ENCODE data around the gene N4BP2.
"Not testable (repeated sequence)": the region's sequence is repeated elsewhere in the genome, so short reads cannot be mapped to it uniquely, and the experiment has no call there.

Gene N4BP2

DNA sequence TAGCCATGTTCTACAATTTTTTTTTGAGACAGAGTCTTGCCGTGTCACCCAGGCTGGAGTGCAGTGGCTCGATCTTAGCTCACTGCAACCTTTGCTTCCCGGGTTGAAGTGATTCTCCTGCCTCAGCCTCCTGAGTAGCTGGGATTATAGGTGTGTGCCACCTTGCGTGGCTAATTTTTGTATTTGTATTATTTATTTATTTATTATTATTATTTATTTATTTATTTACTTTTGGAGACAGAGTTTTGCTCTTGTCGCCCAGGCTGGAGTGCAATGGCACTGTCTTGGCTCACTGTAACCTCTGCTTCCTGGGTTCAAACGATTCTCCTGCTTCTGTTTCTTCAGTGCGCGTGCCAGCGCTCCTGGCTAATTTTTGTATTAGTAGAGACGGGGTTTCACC lies 36.8 kb downstream of the N4BP2 start:
- not testable (repeated sequence) for FAIRE-seq

DNA sequence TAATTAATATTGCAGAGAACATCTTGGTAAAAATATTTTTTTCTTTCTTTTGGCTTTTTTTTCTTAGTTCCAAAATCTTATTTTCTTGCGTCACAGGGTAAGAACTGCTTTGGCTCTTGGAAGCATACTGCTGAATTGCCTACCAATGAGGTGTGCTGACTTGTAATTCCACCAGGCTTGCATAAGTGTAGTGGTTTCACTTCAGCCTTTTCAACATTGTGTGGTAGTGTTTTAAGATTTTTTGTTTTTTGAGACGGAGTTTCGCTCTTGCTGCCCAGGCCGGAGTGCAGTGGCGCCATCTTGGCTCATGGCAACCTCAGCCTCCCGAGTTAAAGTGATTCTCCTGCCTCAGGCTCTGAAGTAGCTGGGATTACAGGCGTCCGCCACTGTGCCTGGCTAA lies 42.4 kb downstream of the N4BP2 start:
- no peak for FAIRE-seq

DNA sequence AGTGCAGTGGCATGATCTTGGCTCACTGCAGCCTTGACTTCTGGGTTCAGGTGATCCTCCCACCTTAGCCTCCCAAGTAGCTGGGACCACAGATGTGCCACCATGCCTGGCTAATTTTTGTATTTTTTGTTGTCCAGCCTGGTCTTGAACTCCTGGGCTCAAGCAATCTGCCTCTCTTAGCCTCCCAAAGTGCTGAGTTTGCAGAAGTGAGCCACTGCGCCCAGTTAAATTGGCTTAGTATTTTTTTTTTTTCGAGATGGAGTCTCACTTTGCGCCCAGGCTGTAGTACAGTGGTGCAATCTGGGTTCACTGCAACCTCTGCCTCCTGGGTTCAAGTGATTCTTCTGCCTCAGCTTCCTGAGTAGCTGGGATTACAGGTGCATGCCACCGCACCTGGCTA lies 50.5 kb downstream of the N4BP2 start:
- not testable (repeated sequence) for FAIRE-seq

DNA sequence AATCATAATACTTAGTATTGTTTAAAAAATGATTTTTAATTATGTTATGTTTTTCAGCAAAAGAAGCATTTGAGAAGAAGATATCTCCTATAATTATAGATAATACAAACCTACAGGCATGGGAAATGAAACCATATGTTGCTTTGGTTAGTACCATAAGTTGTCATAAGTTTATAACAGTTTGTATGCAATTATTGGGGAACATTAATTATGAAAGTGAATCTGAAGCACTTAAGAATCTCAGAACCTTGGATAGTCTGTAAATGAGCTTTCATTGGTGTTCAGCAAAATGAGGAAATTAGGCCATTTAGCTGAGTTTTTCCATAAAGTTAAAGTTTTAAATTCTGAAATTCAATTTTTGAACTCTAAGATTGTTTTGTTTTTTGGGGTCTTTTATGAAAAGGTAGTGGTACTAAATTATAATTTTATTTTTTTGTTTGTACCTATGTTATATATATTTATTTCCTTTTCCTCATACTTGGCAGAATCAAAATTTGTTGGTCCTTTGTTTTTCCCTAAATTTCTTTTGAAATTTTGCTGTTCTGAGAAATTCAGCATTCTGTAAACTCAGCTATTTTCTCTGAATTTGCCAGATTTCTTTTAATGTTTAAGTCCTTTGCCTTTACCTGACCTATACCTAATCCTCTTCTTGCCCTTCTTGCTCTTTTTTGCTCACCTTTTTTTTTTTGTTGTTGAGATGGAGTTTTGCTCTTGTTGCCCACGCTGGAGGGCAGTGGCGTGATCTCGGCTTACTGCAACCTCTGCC lies 55.6 kb downstream of the N4BP2 start:
- FAIRE-seq = no peak

DNA sequence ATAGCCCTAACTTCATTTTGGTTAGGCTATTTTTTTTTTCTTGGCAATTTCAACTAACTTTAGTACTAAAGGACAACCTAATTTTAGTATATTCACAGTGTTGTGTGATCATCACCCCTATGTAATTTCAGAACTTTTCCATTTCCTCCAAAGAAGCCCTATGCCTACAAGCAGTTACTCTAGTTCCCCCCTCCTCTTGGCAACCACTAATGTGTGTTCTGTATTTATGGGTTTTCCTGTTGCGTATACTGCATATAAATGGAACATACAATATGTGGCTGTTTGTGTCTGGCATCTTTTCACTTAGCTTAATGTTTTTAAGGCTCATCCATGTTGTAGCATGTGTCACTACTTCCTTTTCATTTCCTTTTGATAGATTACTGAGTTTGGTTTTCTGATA lies 57.6 kb downstream of the N4BP2 start:
- FAIRE-seq = no peak

DNA sequence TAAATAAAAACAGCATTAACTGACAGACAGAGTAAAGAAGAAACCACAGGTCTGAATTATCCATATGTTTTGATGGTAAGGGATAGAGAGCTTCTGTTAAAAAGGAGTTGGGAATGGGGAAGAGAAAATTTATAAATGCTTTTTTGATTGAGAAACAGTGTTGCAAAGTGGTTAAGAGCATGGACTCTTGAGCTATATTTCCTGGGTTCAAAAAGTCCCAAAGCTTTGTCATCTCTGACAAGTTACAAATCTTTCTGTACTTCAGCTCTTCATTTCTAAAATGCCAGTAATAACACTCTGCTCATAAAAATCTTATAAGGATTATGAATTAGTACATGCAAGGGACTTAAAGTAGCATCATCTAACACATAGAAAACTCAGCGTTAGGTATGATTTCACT lies 62.2 kb downstream of the N4BP2 start:
- no peak for FAIRE-seq

DNA sequence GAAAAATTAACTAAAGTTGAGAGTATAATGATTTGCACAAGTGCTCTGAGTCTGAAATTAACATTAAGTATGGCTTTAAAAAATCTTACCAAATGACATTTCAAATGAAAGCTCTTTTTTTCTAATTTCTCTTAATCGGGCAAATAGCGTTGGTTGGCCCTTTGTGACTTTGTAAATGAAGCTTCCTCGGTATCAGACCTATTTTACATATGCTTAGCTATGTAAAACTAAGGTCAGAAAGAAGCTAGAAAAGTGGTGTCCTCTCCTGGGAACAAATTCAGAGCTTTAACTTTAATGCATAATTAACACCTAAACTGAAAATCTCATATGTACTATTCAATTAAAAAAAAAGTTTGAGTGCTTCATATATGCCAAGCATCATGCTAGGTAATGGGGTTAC lies 62.7 kb downstream of the N4BP2 start:
- no peak for FAIRE-seq

DNA sequence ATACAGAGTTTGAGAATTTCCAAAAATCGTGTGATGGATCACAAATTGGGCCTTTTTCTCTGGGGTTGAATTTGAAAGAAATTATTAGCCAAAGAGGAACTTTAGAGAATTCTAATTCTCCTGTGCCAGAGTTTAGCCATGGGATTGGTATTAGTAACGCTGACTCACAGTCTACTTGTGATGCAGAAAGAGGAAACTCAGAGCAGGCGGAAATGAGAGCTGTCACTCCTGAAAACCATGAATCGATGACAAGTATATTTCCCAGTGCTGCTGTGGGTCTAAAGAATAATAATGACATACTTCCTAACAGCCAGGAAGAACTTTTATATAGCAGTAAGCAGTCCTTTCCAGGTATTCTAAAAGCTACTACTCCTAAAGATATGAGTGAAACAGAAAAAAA lies 64.9 kb downstream of the N4BP2 start:
- no peak for FAIRE-seq

DNA sequence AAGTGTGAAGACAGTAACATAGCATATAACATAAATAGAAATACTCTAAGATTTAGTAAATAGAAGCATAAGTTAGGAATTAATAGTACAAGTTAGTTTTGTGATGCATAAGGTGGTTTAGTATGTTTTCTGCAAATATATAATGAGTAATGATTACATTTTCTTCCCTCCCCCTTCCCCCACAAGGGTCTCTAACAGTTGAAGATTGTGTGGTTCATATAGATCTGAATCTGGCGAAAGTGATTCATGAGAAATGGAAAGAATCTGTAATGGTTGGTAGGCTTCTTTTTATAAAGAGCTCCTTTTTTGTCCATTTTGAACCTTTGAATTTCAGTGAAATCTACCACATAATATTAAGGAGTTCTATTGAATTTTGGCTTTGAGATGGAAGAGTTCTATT lies 66.3 kb downstream of the N4BP2 start:
- no peak for FAIRE-seq

DNA sequence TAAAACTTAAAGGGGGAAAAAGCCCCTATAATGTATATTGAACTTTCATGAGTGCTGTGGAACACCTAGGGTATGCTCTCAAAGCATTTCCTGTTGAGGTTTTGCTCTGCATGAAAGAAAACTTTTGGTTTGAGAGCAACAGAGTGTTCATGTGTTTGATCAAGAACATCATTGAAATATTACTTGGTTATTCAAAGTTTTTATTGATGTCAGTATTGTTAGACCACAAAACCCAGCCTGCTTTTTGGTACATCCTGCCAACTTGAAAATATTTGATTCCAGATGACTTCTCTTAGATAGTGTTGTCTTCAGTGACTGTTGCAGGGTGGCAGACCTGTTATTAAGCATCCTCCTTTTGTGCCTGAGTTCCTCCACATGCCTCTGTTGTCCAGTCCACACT lies 68.0 kb downstream of the N4BP2 start:
- FAIRE-seq = no peak

DNA sequence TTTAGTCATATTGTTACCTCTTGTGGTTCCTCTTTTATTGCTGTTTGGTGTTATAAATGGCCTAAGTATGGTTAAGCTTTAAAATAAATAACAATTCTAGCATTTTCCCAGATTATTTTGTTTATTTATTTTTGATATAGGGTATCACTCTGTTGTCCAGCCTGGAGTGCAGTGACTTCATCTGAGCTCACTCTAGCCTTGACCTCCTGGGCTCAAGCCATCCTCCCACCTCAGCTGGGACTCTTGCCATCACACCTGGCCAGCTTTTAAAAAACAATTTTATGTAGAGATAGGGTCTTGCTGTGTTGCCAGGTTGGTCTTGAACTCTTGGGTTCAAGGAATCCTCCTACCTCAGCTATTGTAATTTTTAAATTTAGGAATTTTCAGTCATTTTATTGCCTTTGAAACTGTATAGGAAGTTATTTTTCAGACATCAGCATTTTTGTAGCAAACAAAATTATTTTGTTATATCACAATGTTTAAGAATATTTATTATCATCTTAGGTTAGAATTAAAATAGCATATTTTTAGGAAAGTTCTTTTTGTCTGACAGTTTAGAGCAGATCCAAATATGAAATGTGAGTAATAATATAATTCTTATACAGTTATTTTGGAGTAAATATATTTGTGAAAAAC lies 73.9 kb downstream of the N4BP2 start:
- FAIRE-seq = no peak

DNA sequence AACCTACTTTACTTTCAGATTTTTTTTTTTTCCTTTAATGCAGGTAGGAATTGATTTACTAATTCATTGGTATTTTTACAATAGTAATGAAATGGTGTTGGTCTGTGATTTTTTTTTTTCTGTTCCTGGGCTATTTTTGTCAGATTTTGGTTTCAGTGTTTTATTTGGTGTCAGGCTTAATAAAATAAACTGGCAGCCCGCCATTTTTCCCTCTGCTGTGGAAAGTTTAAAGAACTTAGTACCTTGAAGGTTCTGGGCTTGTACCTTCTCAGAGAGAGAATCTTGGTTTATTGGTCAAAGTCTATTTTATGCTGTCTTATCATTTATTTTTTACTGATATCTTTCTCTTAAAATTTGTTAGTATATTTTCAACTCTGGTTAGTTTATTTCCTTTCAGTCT lies 76.2 kb downstream of the N4BP2 start:
- no peak for FAIRE-seq

DNA sequence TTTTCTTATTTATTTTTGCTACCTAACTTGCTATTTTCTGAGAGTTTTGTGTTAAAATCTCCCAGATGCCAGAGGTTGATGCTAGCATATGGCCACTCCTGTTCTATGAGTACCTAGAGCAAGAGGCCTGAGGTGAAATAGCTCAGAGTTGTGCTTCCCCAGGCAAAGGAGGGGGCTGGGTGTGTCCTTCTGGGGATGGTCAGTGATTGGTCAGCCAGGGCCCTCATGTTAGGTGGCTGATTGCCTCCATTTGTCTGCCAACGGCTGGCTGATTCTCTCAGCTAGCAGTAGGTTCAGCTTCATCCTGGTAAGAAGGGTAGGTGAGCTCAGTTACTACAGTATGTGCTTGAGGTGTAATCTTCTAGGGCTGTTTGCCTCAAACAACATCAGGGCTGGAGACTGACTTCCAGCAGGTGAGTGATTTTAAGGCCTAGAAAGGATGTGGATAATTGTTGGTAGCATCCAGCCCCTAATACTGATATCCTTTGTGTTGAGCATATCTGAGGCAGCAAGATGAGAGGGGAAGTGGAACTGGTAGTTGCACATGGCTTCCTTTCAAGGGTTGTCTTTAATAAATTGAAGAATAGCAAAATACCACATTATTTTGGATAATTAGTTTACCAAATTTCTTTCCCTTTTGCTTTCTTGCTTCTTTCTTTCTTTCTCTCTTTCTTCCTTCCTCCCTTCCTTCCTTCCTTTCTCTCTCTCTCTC lies 77.7 kb downstream of the N4BP2 start:
- FAIRE-seq = no peak

DNA sequence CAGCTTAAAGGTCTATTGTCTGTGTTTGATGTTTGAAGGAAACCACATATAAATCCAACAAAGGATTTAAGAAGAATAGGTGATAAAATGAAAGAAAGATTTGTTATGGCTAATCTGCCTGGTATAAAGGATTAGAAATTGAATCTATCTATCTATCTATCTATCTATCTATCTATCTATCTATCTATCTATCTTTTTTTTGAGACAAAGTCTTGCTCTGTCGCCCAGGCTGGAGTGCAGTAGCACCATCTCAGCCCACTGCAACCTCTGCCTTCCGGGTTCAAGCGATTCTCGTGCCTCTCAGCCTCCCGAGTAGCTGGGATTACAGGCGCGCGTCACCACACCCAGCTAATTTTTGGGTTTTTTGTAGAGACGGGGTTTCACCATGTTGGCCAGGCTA lies 79.6 kb downstream of the N4BP2 start:
- not testable (repeated sequence) for FAIRE-seq

DNA sequence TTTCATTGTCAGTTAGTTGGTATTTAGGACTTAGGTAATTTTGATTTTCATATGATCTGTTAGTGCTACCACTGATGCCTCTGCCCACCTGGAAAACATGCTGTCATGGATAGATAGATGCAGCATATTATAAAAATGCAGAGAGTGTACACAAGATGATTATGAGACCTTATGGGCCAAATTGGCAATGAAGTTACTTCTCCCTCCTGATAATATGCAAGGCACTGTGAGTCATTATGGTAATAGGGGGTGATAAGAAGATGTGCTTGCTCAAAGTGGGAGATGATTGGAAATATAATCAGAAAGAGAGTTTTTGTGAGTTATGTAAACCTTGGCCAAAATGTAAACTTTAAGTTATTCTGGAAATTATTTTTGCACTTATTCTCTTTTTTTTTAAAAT lies 83.5 kb downstream of the N4BP2 start:
- FAIRE-seq = no peak

DNA sequence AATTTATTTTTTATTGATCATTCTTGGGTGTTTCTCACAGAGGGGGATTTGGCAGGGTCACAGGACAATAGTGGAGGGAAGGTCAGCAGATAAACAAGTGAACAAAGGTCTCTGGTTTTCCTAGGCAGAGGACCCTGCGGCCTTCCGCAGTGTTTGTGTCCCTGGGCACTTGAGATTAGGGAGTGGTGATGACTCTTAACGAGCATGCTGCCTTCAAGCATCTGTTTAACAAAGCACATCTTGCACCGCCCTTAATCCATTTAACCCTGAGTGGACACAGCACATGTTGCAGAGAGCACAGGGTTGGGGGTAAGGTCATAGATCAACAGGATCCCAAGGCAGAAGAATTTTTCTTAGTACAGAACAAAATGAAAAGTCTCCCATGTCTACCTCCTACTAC lies 83.9 kb downstream of the N4BP2 start:
- FAIRE-seq = not testable (repeated sequence)

DNA sequence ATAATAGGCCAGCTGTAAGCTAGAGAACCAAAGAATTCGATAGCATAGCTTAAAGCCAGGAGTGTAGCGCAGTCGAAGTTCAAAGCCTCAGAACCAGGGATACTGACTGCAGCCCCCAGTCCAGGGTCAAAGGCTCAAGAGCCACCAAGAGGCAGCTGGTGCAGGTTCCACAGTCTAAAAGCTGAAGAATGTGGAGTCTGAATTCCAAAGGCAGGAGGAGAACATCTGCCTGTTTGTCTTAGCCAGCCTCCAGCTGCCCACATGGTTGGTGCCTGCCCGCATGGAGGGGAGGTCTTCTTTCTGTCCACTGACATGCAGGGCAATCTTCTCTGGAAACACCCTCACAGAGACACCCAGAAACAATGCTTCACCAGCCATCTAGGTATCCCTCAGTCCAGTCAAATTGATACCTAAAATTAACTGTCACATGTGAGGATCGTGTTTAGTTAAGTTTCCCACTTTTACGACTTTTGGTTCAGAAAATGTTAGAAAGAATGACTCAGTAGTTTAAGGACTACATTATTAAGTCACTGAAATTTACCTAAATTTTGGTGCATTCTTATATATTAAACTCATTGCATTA lies 87.4 kb downstream of the N4BP2 start:
- no peak for FAIRE-seq

DNA sequence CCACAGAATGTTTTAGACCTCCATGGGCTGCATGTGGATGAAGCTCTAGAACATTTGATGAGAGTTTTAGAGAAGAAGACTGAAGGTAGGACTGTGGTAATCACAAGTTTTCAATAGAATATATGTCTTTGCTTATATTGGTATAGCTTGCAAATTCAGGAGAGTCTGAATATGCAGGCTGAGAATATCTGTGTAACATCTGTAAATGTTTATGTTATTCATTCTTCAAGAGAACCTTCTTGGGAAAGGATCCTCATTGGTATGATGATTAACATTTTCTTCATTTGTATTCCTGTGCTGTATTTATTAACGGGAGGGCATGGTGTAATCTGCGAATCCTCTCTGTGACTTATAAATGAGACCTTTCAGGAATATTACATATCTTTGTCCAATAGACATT lies 88.1 kb downstream of the N4BP2 start:
- FAIRE-seq = no peak

DNA sequence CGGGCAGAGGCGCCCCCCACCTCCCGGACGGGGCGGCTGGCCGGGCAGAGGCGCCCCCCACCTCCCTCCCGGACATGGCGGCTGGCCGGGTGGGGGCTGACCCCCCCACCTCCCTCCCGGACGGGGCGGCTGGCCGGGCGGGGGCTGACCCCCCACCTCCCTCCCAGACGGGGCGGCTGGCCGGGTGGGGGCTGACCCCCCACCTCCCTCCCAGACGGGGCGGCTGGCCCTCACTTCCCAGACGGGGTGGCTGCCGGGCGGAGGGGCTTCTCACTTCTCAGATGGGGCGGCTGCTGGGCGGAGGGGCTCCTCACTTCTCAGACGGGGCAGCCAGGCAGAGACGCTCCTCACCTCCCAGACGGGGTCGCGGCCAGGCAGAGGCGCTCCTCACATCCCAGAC lies 90.8 kb downstream of the N4BP2 start:
- FAIRE-seq = not testable (repeated sequence)

DNA sequence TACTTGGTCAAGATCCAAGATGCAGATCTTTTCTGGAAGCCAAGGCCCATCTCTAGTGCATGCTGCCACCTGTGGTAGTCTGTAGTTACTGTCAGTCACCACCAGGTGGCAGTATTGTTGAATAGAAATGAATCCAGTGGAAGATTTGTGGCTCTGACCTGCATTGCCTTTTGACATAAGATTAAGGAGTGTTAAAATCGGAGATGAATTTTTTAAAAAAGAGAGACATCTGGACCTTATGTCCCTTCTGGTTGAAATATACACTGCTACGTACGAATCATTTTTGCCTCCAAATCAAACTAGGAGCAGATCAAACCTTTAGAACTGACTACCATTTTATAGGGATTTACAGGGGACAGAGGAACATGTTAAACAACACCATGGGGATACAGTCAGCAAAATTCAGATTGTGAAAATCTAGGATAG lies 93.3 kb downstream of the N4BP2 start:
- FAIRE-seq = peak; percentile 96

DNA sequence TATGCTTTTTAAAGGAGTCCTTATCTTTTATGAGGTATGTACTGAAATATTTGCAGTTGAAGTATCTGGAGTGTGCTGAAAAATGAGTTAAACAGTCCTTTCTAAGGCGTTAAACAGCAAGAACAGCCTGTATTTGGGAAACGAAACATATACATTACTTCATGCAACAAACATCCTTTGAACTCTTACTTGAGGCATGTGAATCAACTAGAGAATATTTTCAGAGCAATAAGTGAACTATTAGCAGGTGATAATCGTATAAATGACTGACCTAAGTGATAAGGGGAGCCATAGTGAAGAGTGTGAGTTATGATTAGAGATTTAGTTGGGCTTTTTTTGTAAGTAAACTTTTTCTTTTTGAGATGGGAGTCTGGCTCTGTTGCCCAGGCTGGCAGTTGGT lies 94.3 kb downstream of the N4BP2 start:
- FAIRE-seq = no peak

DNA sequence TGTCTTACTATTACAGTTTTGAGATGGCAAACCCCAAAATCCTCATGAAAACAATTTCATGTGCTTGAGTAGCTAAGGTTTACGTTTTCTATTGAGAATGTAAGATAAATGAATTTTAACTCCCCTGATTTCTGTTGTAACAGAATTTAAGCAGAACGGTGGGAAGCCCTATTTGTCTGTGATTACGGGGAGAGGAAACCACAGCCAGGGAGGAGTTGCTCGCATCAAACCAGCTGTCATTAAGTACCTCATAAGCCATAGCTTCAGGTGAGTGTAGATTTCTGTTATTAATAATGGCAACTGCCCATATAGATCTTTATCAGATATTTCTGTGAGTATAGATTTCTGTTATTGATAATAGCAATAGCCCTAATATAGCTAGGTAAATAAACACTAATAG lies 96.0 kb downstream of the N4BP2 start:
- no peak for FAIRE-seq

DNA sequence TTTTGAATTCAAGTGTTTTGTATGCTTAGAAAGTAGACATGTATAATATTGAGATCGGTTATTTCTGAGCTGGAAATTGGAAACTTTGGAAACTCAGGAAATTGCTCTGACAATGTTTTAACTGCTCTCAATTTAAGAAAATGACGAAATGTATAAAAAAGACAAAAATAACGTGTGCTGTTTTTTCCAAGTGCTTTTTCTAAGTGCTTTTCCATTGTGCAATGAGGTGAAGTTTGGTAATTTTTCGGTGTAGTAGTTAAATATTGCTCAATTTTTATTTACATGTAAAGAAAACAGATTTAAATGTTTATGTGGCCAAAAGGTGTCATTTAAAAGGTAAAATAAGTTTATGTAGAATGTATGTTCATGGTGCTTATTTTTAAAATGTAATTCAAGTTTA lies 100.8 kb downstream of the N4BP2 start:
- FAIRE-seq = peak; percentile 17

DNA sequence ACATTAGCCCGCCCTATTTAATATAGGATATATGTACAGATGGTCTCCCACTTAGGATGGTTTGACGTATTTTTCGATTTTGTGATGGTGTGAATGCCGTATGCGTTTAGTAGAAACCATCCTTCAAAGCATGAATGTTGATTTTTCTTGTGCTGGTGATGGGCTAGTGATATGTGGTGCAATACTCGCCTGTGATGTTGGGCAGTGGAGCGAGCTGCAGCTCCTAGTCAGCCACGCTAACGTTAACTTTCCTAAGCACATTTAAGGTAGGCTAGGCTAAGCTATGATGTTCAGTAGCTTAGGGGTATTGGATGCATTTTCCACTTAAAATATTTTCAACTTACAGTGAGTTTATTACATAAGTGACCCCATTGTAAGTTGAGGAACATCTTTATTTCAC lies 103.6 kb downstream of the N4BP2 start:
- no peak for FAIRE-seq

Data from TTC549 (cell line).